Activated gamma-delta T cell treated with Interleukin-2 at 50 U/mL for 16 hours (primary cell): Measurements from ENCODE around the gene GSN.

Experiments used
- DNase-seq: peaks from one replicate; pipeline ENCODE4 v3.0.0-alpha.2; 2020

Gene GSN

DNA sequence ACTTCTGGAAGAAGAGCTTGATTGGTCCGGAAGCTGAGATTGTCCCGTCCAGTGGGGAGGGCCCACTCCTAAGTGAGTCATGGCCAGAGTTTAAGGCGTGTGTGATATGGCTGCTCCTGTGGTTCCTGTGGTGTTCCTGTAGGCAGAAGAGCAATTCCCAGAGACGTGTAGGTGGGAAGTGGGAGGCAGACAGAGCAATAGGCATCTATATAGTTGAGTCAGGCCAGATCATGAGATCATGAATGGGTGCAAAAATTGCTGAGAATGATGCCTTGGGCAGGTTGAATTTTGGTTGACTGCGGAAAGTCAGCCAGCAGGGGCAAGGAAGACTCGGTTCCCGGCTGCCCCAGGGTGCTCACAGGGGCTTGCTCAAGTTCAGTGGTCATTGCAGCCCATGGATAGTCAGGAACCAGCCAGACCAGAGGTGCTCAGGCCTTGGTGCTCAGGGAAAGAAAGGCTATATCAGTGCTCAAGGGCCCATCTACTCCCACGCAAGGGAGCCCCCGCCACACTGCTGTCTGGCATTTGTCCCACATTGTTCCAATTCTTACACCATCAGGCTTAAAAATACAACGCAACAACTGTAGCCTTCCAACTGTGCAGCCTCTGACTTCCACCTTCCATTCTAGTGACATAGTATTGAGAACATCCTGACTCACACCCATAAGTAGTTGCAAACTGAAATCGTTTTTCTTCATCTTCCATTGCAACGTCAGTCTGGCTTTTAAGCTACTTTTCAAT is 21.0 kb upstream of the GSN start:
- no peak for DNase-seq

DNA sequence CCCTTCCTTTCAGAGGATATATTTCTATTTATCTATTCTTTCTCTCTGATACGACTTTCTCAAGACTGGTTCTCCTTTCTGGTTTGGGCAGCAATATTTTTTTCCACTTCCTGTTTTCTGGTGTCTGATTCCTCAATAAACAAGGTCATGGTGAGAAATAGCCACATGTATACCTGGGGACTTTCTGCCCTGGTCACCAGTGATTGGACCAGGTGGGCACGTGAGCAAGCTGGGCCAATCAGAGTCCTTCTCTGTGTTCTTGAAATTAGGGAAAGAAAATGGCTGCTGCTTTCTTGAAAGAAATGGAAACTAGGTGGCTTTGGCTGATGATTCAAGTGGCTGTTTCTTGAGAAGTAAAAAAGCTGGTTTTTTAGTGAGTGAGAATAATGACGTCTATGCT is 18.4 kb upstream of the GSN start:
- no peak for DNase-seq

DNA sequence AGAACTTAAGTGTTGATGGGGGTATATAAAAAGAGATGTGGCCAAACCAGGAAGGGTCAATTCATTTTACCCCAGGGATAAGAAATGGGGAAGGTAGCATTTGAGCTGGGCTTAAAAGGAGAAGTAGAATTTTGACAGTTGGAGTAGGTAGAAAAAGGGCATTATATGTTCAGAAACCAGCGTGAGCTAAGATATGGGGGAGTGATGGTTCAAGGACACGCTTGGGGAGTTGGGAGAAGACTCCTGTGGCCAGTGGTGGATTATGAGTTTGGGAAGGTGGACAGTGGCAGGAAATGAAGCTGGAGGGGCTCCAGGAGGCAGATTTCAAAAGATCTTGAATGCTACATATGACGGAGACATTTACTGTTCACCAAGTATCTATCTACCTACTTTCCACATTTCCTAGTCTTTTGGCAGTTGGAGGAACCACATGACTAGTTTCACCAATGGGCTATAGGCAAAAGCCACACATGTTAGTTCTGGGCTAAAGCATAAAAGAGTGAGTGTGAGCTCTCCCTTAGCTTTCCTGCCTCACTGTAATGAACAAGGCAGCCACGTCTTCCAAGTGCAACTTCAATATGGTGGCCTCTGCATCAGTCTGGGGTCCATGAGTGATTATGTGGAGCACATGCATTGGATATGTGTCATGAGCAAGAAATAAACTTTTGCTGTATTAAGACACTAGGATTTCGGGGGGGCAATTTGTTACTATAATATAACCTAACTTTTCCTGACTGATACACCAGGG is 15.7 kb upstream of the GSN start:
- DNase-seq, result no peak

DNA sequence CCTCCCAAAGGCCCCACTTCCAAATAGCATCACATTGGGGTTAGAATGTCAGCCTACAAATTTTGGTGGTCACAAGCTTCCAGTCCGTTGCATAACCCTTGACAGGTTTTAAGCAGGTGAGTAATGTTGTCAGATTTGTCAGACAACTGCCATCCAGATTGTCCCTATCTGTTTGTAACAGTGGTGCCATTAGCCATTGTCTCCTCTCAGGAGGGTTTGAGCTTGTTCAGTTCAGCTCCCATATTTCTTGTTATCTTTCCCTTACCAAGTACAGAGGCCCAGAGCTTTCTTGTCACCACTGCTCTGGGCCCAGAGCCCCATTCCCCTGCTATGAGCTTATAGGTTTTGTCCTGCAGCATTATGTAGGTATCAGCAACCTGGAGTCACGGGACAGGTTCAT is 14.8 kb upstream of the GSN start:
- no peak for DNase-seq

DNA sequence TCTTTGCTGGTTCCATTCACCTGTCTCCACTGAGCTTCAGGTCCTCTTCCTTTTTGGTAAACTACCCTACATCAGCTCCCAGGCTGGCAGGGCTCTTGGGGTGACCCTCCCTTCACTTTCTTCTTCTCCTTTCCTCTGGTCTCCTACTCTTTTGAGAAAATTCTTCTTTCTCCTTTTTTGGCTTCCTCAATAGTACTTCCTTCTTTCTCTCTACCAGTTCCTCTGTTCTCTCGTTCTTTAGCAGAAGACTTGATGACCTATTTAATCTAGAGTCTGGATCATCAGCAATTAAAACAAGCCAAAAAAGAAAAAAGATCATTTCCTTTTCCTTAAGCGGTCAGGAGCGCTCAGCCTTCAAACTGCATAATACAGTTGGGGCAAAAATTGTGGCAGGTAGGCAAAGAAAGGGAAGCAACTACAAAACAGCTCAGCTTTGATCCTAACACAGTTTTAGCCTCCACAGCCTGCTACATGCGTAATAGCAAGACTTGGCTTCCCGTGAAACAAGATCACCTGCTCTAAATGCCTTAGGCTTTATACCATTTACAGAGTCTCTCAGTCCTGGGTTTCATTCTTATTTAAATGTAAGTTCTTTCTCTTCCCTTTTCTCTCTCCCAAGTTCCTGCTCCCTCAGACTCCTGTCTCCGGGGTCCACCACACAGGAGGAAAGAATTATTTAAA is 14.0 kb upstream of the GSN start:
- no peak for DNase-seq

DNA sequence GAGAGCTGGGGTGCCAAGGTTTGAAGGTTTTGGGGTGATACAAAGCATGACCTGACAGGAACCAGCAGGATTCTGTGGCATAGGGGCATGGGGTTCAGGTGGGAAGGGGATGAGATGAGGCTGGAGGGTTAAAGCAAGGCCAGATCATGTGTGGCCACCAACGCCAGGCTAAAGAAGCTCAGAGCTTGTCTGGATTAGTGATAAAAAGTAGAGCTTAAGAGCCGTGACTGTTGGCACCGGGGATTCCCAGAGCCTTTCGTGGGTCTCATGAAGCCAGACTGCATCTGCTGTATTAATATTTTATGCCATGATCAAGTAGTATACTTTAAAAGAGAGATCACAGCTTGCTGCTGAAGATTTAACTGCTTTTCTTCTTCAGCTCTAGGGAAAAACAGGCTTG is 8.5 kb upstream of the GSN start:
- no peak for DNase-seq

DNA sequence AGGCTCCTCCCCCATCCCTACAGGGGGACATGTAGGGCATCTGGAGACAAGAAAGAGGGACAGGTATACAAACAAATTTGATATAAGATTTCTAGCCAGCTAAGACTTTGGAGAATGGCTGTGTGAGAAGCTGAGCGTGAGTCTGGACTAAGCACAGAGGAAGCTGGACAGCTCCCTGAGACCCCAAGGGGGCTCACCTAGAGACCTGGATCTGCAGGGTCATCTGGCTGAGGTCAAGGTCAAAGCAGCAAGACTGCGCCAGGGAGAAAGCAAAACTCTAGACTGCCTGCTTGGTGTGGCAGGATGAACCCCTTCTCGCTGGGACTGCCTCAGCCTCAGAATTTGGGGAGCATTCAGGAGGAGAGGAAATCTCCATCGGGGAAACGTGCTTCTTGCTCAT is 8.0 kb upstream of the GSN start:
- no peak for DNase-seq

DNA sequence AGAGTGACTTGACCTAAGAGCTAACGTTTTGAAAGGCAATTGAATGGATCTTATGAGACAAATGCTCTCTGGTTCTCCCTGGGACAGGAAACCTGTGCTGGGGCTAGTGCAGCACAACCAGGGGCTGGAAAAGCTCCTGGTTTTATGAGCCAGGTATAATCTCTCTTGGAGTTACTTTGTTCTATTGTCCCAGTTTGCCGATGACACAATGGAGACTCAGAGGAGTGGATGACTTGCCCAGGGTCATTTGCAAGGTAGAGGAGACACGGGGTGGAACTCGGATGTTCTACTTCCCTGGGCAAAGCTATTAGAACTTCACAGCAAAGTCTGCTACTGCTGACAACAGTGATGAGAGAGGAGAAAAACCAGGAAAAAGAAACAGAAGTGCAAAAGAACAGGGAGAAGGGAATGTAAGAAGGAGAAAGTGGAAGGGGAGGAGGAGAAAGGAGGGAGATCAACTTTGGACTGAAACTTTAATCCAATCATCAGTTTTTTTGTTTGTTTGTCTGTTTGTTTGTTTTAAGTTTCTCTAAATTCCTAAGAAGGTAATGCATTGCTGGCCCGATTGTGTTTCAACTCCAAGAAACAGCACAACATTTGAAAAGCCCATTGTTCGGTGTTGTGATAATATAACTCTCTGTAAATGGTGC is 7.4 kb upstream of the GSN start:
- DNase-seq, result no peak

DNA sequence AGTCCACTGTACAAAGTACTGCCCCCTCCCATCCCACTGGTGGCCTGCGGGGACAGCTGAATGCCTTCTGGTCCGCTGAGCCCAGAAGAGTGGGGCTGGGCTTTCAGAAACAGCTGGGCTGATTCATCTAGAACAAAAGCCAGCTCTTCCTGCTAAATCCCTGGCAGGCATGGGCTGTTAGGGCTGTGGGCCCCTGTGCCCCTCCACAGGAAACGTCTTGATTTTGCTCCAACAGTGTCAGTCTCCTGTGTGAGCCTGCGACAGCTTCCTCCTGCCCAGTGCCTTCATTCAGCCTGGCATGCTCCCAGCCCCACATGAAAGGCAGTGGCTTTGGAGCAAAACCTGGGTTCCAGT is 6.9 kb upstream of the GSN start:
- no peak for DNase-seq

DNA sequence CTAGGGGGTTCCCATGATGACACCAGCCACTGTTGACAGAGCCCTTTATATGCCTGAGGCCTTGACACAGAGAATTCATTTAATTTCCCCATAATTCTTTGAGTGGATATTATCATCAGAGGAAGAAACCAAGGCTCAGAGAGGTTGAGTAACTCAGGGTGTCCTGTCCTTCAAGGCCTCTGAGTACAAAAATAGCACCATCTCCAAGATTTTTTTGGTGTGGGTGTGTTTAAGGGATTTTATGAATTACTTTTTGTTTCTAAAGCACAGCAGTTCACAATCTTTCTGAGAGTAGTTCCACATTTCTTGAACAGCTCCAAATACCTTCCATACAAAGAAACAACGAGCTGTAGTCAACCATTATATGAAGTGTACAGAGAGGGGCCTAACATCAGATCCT is 6.2 kb upstream of the GSN start:
- no peak for DNase-seq

DNA sequence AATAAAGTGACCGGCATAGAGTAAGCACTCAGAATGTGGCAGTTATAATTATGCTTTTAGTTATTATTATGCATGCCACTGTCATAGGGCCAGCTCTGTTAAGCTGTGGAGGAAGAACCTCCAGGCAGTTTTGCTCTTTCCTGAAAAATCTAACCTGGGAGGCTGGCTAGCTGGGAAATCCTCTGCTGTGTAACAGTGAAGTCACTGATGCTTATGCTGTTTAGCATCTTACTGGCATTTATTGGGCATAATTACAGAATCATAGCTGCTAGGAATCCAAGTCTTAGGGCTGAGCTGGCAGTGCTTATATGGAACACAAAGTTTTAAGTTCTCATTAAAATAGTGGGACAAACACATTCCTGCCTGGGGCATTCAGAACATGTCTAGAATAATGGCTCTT is 5.5 kb upstream of the GSN start:
- DNase-seq, result no peak

DNA sequence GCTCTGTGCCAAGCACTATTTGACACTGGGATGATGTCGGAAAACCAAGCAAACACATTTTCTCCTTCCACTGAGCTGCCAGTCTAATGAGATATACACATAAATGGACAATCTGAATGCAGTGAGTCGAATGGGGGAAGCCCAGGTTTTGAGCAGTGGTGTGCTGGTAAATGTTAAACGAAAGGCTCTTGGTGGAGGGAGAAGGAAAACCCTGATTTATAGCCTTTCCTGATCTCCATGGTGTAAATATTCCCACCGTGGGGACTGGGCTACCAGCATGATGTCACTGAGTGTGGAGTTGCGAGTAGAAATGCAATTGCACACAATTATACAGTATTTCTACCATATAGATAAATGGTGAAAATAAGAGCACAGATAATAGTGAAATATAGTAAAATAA is 5.0 kb upstream of the GSN start:
- DNase-seq, result no peak

DNA sequence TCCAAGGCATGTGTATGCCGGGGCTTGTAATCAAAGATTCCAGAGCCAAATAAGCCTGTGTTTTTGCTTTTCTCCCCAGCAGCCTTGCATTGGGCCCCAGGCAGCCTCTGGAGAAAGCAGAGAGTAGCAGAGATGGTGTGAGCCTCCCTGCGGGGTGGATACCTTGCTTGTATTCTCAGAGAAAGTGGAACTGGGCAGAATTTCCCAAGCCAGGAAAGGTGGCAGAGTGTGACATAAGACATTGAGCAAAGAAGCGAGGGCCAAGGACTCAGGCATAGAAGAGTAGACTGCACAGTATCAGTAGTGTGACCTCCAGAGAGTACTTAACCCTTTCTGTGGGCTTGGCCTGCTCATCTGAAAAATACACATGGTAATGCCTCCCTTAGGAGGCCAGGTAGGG is 1.6 kb upstream of the GSN start:
- DNase-seq, result no peak

DNA sequence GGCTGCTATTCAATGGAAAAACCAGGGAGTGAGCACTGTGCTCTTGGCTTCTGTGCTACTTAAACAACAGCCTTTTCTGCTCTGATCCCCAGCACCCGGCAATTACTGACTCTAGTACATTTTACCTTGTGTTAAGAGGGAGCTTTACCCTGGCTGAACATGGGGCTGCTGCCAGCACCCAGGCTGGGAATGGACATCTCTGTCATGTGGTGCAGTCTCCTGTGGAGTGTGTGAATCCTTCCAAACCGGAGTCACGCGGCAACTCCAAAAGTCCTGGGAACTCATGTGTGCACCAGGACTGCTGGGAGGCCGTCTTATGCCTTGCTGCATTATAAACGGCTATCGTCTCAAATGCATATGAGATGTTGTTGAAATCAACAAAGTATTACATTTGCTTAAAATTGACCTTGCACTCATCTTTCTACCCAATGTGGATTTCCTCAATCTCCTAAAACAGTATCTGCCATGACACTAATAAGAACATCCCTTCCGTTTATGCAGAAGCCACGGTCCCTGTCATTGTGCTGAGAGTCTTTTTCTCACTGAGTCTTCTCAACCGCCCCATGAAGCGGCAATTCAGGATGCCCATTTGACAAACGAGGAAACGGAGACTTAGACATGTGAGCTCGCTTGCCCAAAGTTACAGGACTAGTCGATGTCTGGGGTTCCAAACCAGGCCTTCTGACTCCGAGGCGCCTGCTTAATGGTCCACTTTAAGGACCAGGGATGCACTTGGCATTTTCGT is 884 bp upstream of the GSN start:
- no peak for DNase-seq

DNA sequence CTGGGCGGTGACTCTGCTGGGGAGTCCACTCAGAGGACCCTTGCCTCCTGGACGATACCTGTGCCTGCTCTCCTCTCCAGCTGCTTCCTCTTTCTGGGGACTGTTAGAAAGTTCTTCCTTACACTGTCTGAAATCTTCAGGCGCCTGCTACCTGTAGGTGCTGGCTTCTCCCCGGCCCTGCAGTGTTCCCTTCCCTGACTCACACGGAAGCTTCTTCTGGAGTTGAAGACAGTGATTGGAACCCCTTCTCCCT is 562 bp downstream of the GSN start:
- no peak for DNase-seq

DNA sequence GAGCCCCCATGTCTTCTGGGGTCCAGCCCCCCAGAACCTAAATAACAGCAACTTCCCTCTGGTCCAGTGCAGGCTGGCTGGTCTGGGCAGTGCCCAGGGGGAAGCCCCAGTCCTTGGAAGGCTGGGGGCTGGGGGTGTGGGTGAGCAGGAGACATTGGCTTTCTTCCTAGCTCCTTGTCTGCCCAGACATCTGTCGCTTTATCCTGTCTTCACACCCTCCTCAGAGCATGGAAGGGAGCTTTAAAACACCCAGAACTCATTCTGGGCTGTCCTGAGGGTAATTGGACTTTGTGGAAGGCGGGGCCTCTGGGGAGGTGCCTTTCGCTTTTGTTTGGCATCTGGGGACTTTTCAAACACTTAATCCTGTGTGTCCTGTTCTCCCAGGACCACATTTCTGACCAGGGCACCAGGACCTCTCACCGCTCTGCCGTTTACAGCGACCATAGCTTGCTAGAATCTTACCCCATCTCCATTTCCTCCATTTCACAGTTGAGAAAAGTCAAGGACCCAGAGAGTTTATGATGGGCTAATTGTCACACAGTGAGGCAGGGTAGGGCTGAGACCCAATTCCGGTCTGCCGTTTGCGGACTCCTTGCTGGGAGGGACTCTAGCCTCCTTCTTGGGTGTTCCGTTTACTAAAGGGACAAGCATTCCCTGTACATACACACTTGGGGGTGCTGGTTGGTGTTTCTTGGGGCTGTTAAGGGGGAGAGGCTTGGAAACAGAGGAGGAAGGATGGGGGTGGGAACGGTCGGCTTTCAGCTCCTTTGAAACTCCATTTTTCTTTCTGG is 1.1 kb downstream of the GSN start:
- DNase-seq, result no peak

DNA sequence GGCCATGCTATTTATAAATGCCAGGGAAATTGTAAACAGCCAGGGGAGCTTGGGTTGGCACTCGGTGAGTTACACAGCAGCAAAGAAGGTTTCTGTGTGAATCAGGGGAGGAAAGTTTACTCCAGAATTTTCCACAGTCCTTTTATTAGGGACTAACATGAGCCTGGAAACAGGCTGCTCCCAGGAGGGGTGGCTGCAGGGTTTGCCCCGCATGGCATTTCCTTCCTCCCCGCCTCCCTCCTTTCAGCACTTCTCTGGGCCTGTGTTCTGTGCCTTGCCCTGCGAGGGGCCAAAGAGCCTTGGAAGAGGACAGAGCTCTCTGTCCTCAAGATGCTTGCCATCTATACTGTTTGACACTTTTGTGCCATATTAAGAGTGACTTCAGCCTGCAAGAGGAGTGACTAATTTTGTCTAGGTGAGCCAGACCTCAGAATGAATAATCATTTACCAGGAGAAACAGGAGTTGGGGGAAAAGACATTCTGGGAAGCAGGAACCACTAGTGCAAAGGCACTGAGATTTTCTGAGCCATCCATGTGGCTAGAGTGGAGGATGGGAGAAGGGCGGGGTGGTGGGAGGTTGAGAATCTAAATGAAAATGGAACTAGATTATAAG is 1.8 kb downstream of the GSN start:
- DNase-seq, result no peak

DNA sequence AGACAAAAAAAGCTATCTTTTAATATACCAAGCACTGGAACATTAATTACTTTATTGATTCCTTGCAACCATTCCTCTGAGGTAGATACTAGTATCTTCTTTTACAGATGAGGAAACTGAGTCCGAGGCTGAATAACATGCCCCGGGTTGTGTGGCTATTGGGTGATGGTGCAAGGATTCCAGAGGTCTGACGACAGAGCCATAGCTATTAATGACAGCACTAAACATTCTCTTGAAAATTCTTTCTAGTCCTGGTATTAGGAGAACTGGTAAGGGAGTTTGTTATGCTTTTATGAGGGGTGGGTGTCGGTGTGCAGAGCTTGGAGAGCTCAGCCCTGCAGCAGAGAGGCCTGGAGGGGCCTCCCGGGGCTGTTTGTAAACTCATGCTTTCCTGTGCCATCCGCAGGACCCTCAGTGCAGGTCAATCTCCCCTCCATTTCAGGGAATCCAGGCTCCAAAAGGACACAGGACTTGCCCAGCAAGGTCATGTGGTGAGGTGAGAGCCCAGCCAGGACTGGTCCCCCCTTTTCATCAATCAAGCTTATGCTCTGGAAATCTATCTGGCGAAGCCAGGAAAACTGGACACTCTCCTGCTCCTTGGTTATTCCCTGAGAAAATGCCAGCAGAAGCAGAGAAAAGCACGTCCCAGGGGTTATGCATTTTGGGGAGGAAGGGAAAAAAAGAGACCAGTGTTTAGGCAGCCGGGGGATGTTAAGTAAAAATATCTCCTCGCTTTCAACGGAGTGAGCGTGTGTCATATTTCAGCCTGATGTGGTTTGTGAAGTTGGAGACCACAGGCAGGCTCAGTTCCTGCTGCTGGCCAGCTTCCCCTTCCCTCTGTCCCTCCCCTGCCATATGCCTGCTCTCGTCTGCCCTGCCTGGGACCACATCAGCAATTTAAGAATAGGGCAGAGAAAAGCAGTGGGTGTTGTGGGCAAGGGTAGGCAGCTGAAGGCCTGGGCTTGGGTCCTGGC is 3.7 kb downstream of the GSN start:
- no peak for DNase-seq

DNA sequence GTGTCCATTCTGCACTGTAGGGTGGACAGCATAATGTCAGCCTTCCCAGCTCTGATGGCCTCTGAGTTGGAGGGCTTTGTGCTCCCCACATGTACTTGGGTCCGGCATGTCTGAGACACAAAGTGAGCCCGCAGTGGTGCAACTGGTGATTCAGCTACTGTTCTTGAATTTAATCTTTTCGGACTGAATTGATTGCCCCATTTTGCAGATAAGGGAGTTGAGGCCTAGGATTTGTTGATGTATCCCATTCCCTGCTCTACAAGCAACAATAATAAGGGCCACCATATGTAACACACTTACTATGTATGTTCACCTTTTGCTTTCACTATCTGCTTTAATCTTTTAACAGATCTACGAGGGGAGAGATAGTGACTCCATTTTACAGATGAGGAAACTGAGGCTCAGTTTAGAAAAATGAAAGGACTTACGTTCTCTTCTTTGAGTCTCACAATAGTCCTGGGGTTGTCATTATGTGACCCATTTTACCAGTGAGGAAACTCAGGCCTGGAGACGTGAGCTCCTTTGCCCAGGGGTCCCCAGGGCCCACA is 4.5 kb downstream of the GSN start:
- DNase-seq, result no peak

DNA sequence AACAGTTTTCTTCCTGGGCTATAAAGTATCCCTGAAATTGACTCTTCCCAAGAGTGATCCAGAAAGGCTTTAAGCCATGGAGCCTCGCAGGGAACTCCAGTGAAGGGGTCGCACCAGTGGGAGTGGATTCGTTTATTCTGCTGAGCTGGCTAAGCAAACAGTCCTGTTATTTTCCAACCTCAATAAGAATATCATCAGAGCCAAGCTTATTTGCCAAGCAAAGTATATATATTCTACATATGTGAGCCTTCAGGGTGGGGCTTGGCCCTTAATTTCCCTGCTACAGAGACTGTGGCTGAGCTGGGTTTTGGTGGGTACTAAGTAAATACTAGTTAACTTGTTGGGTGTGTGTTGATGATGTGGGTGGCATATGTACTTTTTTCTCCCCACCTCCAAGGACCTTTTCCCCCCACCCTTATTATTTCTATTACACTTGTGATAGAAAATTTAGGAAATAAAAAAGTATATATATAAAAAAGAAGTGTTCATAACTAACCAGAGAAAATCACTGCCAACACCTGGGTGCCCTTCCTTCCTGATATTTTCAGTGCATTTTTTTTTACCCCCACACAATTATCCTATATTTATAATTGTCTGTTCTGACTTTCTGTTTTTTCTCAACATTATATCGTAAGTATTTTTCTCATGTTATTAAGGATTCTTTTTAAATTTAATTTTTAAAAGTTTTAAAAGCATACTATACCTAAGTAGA is 5.3 kb downstream of the GSN start:
- no peak for DNase-seq
